Kasumi-1 (cell line): Measurements from ENCODE around the gene LRRK1.

Experiments
- DNase-seq, 2 experiments: peaks; one replicate each; lab custom pipeline; 2025; lab: John Stamatoyannopoulos, UW

Gene LRRK1

DNA sequence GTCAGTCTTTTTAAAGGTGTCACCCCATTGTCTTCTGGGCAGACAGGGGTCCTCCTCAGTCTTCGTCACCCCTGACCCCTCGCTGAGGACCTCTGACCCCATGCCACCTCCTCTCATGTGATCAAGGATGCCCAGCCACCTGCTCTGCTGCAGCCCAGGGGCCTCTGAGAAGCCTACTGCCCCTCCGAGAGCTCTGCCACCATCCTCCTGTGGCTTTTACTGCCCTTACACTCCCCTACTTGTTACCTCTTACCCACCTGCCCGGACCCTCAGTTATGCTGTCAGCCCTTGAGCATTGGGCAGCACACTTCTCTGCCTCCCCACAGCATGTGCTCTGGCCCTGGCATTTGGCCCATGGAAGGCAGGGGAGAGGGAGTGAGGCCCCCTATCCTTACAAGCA, 123.2 kb downstream of the LRRK1 start:
- no peak for DNase-seq

GRCh38 chr15:101043011-101043410, 123.9 kb downstream of the LRRK1 start:
- no peak for DNase-seq

GRCh38 chr15:101043911-101044624, 124.9 kb downstream of the LRRK1 start:
- DNase-seq, result no peak

- DNase-seq, result no peak
These were observed 125.6 kb downstream of the LRRK1 start for GRCh38 chr15:101044625-101045235.

- DNase-seq, result no peak
These were observed 126.1 kb downstream of the LRRK1 start for GRCh38 chr15:101045236-101045646.

GRCh38 chr15:101045835-101046691, 126.9 kb downstream of the LRRK1 start:
- no peak for DNase-seq

DNA sequence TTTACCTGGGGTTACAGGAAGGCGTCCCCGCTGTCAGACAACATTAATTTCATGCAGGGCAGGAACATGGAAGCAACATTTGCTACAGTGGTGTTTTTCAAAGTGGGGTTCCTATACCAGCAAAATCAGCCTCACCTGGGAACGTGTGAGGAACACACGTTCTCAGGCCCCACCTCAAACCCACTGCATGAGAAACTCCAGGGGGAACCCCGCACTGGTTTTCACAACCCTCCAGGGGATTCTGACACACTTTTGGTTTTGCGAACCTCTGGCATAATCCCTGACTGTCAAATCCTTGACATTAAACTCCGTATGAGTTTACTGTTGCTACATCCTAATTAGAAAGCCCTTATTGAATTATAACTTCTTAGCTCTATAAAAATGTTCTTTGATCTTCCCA, 127.7 kb downstream of the LRRK1 start:
- no peak for DNase-seq

GRCh38 chr15:101047301-101047781, 128.2 kb downstream of the LRRK1 start:
- no peak for DNase-seq

DNA sequence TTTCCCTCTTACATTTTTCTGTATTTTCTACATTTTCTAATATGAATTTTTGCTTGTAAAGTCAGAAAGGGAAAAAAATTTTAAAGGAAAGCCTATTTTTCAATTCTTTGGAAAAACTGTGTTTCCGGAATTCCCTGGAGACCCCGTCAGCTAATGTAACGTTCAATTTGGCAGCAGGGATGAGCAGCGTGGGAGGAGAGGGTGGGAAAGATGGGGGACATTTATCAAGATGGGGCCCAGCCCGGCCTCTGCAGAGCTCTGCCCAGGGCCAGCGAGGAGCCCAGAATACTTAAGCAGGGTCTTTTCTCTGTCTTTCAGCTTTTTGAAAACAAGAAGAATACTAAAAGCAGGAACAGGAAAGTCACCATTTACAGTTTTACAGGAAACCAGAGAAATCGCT, 129.0 kb downstream of the LRRK1 start:
- no peak for DNase-seq

DNA sequence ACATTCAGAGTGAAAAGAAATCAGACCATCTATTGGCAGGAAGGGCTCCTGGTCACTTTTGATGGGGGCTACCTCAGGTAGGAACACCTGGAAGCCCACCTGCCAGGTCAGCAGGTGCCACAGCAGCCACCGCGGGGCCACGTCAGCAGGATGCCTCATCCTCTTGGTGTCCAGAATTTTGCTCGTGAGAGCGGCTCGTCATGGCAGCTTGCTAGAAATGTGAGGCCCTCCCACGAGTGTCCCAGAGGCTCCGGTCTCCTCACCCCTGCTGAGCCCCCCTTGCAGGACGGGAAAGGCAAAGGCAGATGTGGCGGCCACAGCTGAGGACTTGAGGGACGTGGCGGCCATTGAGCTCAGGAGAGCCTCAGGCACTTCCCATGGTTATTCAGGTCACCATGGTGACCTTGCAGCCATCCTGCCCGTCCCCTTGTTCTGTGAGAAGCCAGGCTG, 129.4 kb downstream of the LRRK1 start:
- DNase-seq, result no peak

DNA sequence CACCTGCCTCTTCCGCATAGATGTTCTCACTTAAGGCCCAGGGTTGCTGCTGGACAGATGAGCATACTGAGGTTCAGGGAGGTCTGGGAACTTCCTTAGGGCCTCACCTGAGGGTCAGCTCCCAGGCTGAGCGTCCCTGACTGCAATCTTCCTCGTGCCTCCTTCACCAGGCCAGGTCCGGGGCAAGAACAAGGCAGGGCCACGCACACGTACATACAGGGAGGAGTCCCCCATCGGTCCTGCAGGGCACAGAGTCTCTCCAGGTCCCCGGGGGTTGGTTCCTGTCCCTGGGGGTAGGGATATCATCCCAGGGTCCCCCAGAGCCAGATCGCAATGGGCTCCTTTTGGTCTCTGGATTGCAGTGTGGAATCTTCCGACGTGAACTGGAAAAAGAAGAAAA, 130.1 kb downstream of the LRRK1 start:
- no peak for DNase-seq

DNA sequence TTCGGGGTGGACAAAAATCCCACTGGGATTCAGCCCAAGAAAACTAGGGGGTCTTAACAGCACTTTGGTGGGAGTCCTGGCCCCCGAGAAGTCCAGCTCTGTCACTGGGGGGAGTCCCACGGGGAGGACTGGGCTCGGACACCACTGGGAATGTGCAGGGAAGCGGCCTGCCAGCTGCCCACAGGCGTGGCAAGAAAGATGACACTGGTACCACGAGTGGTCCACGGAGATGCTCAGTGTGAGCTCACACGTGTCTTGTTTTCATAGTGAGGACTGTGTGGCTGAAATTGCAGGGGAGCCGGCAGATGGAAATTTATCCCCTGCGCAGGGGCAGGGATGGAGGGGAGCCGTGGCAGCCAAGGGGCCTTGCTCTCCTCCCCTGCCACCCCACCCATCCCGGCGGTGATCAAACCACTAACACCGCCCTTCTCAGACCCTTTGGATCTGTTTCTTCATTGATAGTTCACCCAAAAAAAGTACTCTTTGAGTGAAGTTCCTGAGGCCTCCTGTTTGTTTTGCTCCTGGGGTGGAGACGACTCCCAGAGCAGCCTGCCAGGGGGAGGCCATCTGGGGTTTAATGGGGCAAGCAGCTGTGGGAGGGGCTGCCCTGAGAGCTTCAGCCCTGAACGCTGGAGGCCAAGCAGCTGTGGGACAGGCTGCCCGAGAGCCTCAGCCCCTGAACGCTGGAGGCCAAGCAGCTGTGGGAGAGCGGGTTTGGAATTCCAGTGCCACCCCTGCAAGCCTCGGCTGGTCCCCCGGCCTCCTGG, 130.9 kb downstream of the LRRK1 start:
- no peak for DNase-seq

DNA sequence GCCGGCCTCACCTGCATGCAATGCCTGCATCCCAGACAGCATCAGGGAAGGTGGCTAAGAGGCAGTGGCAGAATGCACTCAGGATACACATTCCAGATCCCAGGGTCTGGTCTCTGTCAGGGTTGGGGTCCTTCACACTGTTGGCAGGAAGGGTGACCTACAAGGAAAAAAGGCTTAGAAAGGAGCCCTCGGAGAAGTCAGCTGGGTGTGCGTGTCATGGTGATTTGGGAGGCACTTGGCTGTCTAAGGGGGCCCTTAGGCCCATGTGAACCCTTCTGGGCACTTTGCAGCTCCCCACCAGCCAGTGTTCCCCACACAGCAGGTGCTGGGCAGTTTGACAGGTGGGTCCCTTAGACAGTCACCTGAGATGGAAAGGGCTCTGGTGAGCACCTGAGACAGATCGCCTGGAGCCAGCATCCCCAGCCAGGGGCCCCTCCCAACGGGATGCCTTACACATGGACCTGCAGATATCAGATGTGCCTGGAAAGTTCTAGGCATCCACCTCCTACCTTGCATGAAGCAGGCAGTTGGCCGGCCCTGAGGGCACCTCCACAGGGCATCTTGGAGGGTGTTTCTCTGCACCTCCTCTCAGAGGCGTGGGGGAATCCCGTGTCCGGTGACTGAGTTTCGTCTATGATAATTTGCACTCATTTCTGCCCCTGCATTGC, 131.6 kb downstream of the LRRK1 start:
- DNase-seq, result no peak

DNA sequence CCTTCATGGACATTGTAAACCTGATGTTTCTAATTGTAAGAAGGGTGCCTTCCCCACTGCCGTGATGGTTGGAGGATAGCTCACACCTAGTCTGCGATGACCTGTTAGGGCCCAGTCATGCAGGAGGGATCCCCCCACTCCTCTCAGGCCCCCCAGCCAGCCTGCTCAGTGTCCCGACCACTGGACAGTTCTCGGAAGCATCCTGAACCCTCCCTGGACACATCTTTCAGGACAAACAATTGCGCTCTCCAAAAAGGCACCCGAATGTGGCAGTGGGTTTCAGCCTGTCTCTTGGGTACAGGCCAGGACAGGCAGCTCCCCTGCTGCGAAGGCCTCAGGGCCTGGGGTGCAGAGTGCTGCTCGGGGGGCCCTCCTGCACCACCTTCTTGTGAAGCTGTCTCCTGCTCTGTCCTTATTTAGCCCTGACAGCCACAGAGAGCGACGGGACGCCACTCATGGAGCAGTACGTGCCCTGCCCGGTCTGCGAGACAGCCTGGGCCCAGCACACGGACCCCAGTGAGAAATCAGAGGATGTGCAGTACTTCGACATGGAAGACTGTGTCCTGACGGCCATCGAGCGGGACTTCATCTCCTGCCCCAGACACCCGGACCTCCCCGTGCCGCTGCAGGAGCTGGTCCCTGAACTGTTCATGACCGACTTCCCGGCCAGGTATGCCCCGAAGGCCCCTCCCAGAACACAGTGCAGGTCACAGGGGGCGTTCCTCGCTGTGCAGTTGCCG, 132.3 kb downstream of the LRRK1 start:
- DNase-seq, result no peak

DNA sequence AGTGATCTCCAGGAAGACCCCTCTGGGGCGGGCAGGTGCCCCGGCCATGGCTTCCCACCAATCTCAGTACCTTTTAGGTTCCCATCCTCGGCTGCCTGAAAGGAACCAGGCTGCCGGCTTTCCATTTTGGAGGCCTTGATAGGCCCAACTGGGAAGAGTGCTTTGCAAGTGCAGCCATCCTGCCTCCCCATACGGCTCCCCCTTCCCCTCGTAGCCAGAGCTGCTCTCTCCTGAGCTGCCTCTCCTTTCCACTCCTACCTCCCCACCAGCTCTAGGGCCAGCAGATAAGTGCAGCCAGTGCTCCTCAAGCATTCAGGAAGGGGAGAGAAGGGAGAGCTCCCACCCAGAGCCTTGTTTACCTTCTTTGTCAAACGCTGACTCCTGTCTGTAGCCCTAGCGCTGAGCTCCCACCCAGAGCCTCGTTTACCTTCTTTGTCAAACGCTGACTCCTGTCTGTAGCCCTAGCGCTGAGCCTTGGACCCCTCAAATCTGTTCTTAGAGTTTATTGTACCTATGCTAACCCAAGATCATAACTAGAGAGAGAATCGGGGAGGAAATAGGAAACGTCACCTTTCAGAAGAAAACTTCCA, 133.0 kb downstream of the LRRK1 start:
- no peak for DNase-seq

DNA sequence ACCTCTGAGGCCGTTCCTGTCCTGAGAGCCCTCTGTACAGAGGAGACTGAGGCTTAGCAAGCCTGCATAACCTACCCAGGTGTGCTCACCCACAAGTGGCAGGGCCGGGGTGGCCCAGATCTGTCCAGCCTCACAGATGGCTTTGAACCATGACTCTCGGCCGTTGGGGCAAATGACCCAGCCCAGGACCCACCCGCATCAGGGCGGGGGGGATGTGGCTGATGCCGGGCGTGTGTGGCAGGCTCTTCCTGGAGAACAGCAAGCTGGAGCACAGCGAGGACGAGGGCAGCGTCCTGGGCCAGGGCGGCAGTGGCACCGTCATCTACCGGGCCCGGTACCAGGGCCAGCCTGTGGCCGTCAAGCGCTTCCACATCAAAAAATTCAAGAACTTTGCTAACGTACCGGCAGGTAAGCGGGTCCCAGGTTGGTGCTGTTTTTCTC, 133.5 kb downstream of the LRRK1 start:
- DNase-seq, result no peak

- DNase-seq, result no peak
These were observed 134.1 kb downstream of the LRRK1 start for GRCh38 chr15:101053261-101053660.

- DNase-seq, result no peak
These were observed 135.0 kb downstream of the LRRK1 start for GRCh38 chr15:101054116-101054515.

DNA sequence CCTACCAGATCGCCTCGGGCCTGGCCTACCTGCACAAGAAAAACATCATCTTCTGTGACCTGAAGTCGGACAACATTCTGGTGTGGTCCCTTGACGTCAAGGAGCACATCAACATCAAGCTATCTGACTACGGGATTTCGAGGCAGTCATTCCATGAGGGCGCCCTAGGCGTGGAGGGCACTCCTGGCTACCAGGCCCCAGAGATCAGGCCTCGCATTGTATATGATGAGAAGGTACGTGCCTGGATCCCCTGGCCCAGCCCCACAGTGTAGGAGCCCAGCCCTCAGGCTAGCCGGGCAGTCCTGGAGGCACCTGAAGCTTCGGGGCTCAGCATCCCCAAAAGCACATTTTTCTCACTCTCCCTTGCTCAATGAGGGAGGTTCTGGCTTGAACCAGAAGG, 135.8 kb downstream of the LRRK1 start:
- DNase-seq, result no peak

GRCh38 chr15:101055411-101055810, 136.3 kb downstream of the LRRK1 start:
- no peak for DNase-seq
